Nephron (organoid): Measurements from ENCODE around the gene PFKFB4.

Experiments used
- H3K27ac Mint-ChIP-seq, 3 experiments: 2 replicates each; pipeline ENCODE4 v1.8.0; 2020; ENCODE audit warnings: mixed read lengths in 3 of 3, mild to moderate bottlenecking in 2 of 3, moderate library complexity in 1 of 3
- H3K27me3 Mint-ChIP-seq: 2 replicates; pipeline ENCODE4 v1.8.0; 2021; ENCODE audit warnings: low read depth, mild to moderate bottlenecking, moderate library complexity, mixed read lengths
- H3K36me3 Mint-ChIP-seq: 2 replicates; pipeline ENCODE4 v1.8.0; 2020; ENCODE audit warnings: low read depth, mixed read lengths
- H3K4me1 Mint-ChIP-seq: 2 replicates; pipeline ENCODE4 v1.8.0; 2020; ENCODE audit warnings: mixed read lengths
- H3K4me3 Mint-ChIP-seq, 3 experiments: 2 replicates each; pipeline ENCODE4 v1.8.0; 2020; ENCODE audit warnings: mild to moderate bottlenecking in 3 of 3, mixed read lengths in 3 of 3, moderate library complexity in 2 of 3
- H3K9me3 Mint-ChIP-seq: 2 replicates; pipeline ENCODE4 v1.8.0; 2020; ENCODE audit warnings: mixed read lengths
- TF ChIP-seq, protein P1 (sequence below), 3 experiments: fragments of 200-600 bp; sonication (generic); IDR thresholded peaks; one replicate each; pipeline ENCODE4 v1.5.0; 2021; ENCODE audit warnings: antibody characterized with exemption in 3 of 3; ENCODE audit not compliant: unreplicated experiment in 3 of 3

The PFKFB4 gene

DNA sequence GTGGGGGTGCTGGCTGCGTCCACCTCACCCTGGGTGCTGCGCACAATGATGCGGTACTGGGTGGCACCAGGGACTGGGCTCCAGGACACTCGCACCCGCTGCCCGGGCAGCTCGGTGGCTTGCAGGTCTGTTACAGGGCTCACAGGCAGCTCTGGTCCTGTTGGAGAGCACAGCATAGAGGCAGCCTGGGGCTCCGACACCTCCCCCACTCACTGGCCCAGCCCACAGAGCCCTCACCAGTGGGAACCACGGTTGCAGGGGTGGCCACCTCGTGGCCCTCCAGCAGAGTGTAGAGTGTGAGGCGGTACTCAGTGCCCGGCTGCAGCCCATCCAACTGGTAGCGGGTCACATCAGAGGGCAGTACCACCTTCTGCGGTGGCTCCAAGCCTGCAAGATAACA is 34.8 kb upstream of the PFKFB4 start:
- H3K27me3 Mint-ChIP-seq: no peaks in the 10 kb centered on the region
- peaks cover 3% of the 10 kb centered on the region for H3K36me3 Mint-ChIP-seq
- H3K27ac Mint-ChIP-seq: no peak overlapping the region
- H3K4me1 Mint-ChIP-seq: peaks cover 8% of the 10 kb centered on the region
- TF ChIP-seq, protein P1, sequence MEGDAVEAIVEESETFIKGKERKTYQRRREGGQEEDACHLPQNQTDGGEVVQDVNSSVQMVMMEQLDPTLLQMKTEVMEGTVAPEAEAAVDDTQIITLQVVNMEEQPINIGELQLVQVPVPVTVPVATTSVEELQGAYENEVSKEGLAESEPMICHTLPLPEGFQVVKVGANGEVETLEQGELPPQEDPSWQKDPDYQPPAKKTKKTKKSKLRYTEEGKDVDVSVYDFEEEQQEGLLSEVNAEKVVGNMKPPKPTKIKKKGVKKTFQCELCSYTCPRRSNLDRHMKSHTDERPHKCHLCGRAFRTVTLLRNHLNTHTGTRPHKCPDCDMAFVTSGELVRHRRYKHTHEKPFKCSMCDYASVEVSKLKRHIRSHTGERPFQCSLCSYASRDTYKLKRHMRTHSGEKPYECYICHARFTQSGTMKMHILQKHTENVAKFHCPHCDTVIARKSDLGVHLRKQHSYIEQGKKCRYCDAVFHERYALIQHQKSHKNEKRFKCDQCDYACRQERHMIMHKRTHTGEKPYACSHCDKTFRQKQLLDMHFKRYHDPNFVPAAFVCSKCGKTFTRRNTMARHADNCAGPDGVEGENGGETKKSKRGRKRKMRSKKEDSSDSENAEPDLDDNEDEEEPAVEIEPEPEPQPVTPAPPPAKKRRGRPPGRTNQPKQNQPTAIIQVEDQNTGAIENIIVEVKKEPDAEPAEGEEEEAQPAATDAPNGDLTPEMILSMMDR (IDR thresholded peaks at IDR 0.05; ENCODE audit: unreplicated experiment in 3 of 3): no peak
- H3K9me3 Mint-ChIP-seq: no peaks in the 10 kb centered on the region
- H3K4me3 Mint-ChIP-seq: no peak overlapping the region

DNA sequence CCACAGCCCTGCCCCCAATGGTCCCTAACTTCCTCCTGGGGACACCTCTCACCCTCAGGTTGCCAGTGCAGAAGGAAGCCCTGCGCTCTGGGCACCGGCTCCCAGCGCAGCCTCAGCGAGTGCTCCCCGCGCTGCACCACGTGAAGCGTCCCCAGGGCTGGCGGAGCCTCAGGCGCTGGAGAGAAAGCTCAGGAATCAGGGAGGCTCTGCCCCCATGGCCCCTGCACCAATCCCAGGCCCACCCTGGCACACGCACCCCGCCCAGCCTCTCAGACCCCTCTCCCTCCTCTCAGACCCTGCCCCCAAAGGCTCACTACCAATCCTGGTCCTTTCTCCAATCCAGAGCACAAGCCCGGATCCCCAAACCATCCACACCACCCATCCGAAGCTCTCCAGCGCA is 31.6 kb upstream of the PFKFB4 start:
- H3K4me3 Mint-ChIP-seq: no peak overlapping the region

DNA sequence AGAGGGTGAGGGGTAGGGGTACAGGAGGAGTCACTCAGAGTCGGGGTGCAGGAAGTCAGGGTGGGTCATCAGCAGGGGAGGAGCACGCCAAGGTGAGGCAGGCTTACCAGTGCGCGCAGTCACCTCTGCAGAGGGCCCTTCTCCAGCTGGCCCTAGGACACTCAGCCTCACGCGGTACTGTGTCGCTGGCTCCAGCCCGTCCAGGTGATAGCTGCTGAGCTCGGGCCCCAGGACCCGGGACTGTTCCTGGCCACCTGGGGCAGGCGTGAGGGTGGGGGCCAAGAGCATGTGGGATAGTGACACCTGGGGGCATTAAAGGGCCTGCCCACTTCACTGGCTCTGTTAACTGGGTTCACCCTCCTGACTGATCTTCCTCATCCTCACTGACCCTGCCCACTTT is 31.1 kb upstream of the PFKFB4 start:
- H3K9me3 Mint-ChIP-seq: no peaks in the 10 kb centered on the region
- no peak overlapping the region for H3K4me3 Mint-ChIP-seq
- peaks cover 4% of the 10 kb centered on the region for H3K36me3 Mint-ChIP-seq
- no peaks in the 10 kb centered on the region for H3K27me3 Mint-ChIP-seq
- no peak overlapping the region for H3K27ac Mint-ChIP-seq
- no peaks in the 10 kb centered on the region for H3K4me1 Mint-ChIP-seq
- TF ChIP-seq, protein P1 (IDR thresholded peaks at IDR 0.05; ENCODE audit: unreplicated experiment in 3 of 3): no peak

More for the DNA sequence above, 31.6 kb upstream of the PFKFB4 start:
- no peak overlapping the region for H3K27ac Mint-ChIP-seq
- no peaks in the 10 kb centered on the region for H3K4me1 Mint-ChIP-seq
- peaks cover 4% of the 10 kb centered on the region for H3K36me3 Mint-ChIP-seq
- H3K27me3 Mint-ChIP-seq: no peaks in the 10 kb centered on the region
- no peaks in the 10 kb centered on the region for H3K9me3 Mint-ChIP-seq
- TF ChIP-seq, protein P1 (IDR thresholded peaks at IDR 0.05; ENCODE audit: unreplicated experiment in 3 of 3): no peak

DNA sequence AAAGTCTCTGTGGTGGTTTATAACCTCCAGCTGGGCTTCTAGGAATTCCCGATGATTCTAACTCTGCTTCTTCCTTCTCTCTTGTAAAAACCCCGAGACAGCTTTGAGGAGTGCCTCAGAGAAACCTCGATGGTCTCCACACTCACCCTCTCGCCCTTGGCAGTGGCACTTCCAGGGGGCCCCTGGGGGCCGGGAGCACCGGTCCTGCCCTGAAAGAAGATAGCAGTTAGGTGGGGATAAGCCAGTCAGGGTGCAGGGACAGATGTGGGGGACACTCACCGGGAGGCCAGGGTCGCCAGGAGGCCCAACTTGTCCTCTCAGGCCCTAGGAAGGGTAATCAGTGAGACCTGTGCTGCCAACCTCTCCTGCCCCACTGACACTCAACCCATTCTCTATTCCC is 28.8 kb upstream of the PFKFB4 start:
- Mint-ChIP-seq H3K4me3 (no peak overlapping the region), H3K36me3 (peaks cover 11% of the 10 kb centered on the region), H3K4me1 (no peaks in the 10 kb centered on the region), H3K27ac (no peak overlapping the region), H3K9me3 (no peaks in the 10 kb centered on the region), H3K27me3 (no peaks in the 10 kb centered on the region)
- TF ChIP-seq, protein P1 (IDR thresholded peaks at IDR 0.05; ENCODE audit: unreplicated experiment in 3 of 3): no peak

DNA sequence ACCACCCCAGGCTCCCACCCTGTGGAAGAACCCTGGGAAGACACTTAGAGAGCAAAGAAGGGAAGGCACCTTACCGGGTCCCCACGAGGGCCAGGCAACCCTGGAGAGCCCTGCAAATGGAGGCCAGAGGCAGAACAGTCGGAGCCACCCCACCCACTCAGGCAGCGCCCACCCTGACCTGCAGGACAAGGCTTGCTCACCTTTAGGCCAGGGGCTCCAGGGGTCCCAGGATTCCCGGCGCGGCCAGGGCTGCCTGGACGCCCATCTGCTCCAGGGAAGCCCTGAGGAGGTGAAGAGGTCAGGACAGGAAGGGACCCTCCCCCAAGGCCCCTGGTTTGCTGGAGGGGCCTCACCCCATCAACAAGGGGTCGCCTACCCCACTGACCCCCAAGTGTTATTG is 28.2 kb upstream of the PFKFB4 start:
- TF ChIP-seq, protein P1 (IDR thresholded peaks at IDR 0.05; ENCODE audit: unreplicated experiment in 3 of 3): no peak
- Mint-ChIP-seq H3K4me3 (no peak overlapping the region), H3K27me3 (no peaks in the 10 kb centered on the region), H3K9me3 (no peaks in the 10 kb centered on the region), H3K27ac (no peak overlapping the region), H3K4me1 (no peaks in the 10 kb centered on the region), H3K36me3 (peaks cover 11% of the 10 kb centered on the region)

DNA sequence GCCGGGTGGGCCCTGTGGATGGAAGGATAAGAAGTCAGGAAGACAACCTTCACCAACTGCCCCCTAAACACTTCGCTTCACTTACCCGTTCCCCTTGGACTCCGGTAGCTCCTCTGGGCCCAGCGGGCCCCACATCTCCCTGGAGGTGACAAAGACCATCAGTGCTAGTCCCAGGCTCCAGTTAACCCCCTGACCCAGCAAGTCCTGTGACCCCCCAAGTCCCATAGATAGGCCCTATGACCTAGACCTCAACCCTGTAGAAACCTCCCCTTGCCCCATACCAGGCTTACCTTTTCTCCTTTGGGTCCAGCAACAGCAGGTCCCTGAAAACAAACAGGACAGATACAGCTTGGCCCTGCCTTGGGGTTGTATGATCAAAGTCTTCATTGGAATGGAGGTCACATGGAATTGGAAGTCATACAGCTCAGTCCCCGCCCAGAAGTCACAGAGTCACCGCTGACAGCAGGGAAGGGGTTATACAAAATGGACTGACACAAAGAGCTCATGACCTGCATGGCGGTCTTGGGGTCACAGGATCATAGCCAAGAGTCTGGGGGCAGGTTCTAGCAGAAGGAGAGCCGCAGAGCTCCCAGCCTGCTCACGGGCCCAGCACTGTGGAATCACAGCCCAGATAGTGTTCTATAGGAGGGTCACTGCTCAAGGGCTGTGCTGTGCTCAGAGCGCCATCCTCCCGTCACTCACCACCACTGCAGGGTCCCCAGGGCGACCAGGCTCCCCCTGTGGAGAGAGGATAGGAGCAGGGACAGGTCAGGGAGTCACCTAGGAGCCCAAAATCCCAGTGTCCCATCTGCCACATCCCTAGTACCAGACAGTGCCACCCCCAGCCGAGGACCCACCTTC is 25.2 kb upstream of the PFKFB4 start:
- no peak overlapping the region for H3K4me3 Mint-ChIP-seq
- H3K27me3 Mint-ChIP-seq: no peaks in the 10 kb centered on the region
- TF ChIP-seq, protein P1 (IDR thresholded peaks at IDR 0.05; ENCODE audit: unreplicated experiment in 3 of 3): no peak
- no peak overlapping the region for H3K27ac Mint-ChIP-seq
- H3K36me3 Mint-ChIP-seq: peaks cover 16% of the 10 kb centered on the region
- H3K4me1 Mint-ChIP-seq: no peaks in the 10 kb centered on the region
- no peaks in the 10 kb centered on the region for H3K9me3 Mint-ChIP-seq
